Bronchial epithelial cell (primary cell): ENCODE data around the gene ATE1. TPM values are rescaled to one million over a fixed set of nuclear protein-coding genes. Genes with fewer than 3 reads are reported as not detected.

Experiments
- DNase-seq: peaks from one replicate; pipeline ENCODE4 v3.0.0-alpha.2; 2010; ENCODE audit warnings: low read depth
- FAIRE-seq: peaks from 2 replicates; lab custom pipeline; 2011; peaks lifted over from hg19 to GRCh38; lab: Jason Lieb, UNC
- H3K27me3 ChIP-seq: 2 replicates; pipeline ENCODE4 v1.5.1; 2011; ENCODE audit warnings: low read length; ENCODE audit not compliant: control insufficient read depth, insufficient read depth
- H3K36me3 ChIP-seq: 2 replicates; pipeline ENCODE4 v1.5.1; 2011; ENCODE audit warnings: low read length; ENCODE audit not compliant: control insufficient read depth, insufficient read depth
- H3K4me3 ChIP-seq: 2 replicates; pipeline ENCODE4 v1.5.1; 2011; ENCODE audit warnings: mild to moderate bottlenecking, low read depth, low read length, control low read depth
- total RNA-seq: library from RNA; depleted of rRNA; stranded (reverse); fragments of >200 nt; gene quantifications from 2 replicates; pipeline ENCODE4 v1.2.1, GENCODE V29; 2014
- TF ChIP-seq, protein P1 (sequence below): IDR thresholded peaks from 2 replicates; pipeline ENCODE4 v1.5.1; 2011; ENCODE audit warnings: mild to moderate bottlenecking, moderate library complexity, low read length, control low read depth, inconsistent platforms; ENCODE audit not compliant: insufficient read depth, severe bottlenecking

ATE1 gene
- total RNA-seq, 1 donor from 2014 or later, result 17.9 TPM

DNA sequence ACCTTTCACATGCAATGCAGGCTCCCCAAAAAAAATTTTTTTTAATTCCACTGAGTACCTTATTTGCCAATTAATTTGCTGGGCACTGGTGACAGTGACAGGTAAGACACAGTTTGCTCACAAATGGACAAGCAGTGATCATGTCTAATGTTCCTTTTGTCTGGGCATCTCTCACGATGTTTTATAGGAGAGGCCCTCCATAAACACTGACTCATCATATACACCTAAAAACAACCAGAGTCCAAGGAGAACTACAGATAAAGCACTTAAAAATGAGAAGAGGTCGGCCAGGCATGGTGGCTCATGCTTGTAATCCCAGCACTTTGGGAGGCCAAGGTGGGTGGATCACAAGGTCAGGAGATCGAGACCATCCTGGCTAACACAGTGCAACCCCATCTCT is 105.1 kb downstream of the ATE1 start:
- H3K36me3 ChIP-seq, result no peaks in the 10 kb centered on the region
- no peak overlapping the region for H3K4me3 ChIP-seq
- TF ChIP-seq, protein P1, sequence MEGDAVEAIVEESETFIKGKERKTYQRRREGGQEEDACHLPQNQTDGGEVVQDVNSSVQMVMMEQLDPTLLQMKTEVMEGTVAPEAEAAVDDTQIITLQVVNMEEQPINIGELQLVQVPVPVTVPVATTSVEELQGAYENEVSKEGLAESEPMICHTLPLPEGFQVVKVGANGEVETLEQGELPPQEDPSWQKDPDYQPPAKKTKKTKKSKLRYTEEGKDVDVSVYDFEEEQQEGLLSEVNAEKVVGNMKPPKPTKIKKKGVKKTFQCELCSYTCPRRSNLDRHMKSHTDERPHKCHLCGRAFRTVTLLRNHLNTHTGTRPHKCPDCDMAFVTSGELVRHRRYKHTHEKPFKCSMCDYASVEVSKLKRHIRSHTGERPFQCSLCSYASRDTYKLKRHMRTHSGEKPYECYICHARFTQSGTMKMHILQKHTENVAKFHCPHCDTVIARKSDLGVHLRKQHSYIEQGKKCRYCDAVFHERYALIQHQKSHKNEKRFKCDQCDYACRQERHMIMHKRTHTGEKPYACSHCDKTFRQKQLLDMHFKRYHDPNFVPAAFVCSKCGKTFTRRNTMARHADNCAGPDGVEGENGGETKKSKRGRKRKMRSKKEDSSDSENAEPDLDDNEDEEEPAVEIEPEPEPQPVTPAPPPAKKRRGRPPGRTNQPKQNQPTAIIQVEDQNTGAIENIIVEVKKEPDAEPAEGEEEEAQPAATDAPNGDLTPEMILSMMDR, result no peak
- FAIRE-seq (no peak), DNase-seq (no peak)
- no peaks in the 10 kb centered on the region for H3K27me3 ChIP-seq

- H3K27me3 ChIP-seq, result no peaks in the 10 kb centered on the region
- H3K36me3 ChIP-seq, result no peaks in the 10 kb centered on the region
- H3K4me3 ChIP-seq, result no peak overlapping the region
- TF ChIP-seq, protein P1, result no peak
- DNase-seq, result no peak
- no peak for FAIRE-seq
Observed at GRCh38 chr10:121822180-121822579, 105.7 kb downstream of the ATE1 start.

GRCh38 chr10:121819049-121819448 is 108.8 kb downstream of the ATE1 start:
- no peak for FAIRE-seq
- TF ChIP-seq, protein P1, result no peak
- H3K36me3 ChIP-seq, result no peaks in the 10 kb centered on the region
- H3K27me3 ChIP-seq, result no peaks in the 10 kb centered on the region
- DNase-seq, result no peak
- no peak overlapping the region for H3K4me3 ChIP-seq

GRCh38 chr10:121818599-121818998 is 109.2 kb downstream of the ATE1 start:
- no peaks in the 10 kb centered on the region for H3K27me3 ChIP-seq
- no peaks in the 10 kb centered on the region for H3K36me3 ChIP-seq
- TF ChIP-seq, protein P1, result no peak
- H3K4me3 ChIP-seq, result no peak overlapping the region
- FAIRE-seq (no peak), DNase-seq (no peak)

DNA sequence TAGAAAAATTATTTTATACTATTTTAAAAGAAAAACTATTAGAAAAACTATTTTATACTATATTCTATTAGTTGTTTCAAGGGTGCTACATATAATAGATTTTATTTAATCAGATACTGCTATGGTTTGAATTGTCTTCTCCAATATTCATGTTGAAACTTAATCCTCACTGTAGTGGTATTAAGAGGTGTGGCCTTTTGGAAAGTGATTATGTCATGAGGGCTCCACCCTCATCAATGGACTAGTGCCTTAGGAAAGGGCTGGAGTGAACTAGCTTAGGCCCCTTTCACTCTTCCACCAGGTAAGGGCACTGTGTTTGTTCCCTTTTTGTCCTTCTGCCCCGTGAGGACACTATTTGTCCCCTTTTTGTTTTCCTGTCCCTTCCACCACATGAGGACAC is 111.6 kb downstream of the ATE1 start:
- Histone ChIP-seq H3K36me3 (no peaks in the 10 kb centered on the region), H3K4me3 (no peak overlapping the region), H3K27me3 (no peaks in the 10 kb centered on the region)
- FAIRE-seq, result no peak
- DNase-seq, result no peak
- TF ChIP-seq, protein P1, result no peak

DNA sequence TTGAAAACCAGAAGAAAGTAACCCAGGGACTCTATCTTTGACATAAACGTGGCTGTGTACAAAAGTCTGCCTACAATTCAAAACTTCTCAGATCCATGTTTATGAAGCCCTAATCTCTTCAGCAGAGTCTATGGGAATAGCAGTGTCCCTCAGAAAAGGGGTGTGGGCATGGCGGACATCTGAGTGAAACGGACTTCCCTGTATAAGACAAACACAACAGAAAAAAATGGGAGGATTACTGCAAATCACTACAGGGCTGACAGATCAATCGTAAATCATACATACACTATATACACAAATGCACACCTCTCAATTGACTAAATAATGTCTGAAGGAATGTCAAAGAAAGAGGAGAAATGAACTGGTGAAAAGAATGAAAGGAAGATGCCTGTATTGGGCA is 114.0 kb downstream of the ATE1 start:
- TF ChIP-seq, protein P1, result no peak
- H3K36me3 ChIP-seq, result no peaks in the 10 kb centered on the region
- no peaks in the 10 kb centered on the region for H3K27me3 ChIP-seq
- no peak overlapping the region for H3K4me3 ChIP-seq
- DNase-seq (no peak), FAIRE-seq (no peak)
